ENCODE results near the gene NCKAP5. TPM values are rescaled to one million over a fixed set of nuclear protein-coding genes. Genes with fewer than 3 reads are reported as not detected.

Gene NCKAP5
- total and polyA plus RNA-seq, 2 of the 8 experiments (the other 6 are each of a cell fraction or from before 2014, with no cell fraction given), result 0.27 to 0.86 TPM

DNA sequence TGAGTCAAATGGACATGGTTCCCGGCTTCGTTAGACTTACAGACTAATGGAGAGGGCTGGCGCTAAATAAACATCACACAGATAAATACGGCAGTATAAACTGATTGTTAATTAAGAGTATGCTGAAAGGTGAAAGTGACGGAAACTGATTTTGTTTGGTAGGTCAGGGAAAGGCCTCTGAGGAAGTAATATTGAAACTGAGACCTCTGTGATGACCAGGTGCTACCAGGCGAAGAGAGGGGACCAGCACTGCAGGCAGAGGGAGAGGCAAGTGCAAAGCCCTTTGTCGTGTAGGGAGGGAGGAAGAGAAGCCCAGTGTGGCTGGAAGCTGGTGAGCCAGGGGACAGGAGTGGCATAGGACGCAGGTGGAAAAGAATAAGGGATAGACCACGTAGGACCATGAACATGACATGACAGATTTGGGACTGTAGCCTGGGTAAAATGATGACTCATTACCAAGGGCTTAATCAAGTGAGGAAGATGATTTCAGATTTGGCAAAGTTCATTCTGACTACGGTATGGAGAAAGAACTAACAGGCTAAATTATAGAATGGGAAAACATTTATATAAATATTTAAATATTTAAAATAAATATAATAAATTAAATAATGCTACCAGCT is 433.1 kb downstream of the NCKAP5 start:
- no peak for TF ChIP-seq NANOG (IDR thresholded peaks at IDR 0.05; ENCODE audit: insufficient read depth, low read depth, low read length, poor library complexity, severe bottlenecking)
- TF ChIP-seq JUND (IDR thresholded peaks at IDR 0.05; ENCODE audit: low read length), result no peak
- no peak for TF ChIP-seq GABPA (IDR thresholded peaks at IDR 0.05; ENCODE audit: borderline replicate concordance, insufficient read depth, low read length)
- no peak for TF ChIP-seq CHD1 (IDR thresholded peaks at IDR 0.05; ENCODE audit: low read depth, low read length)
- TF ChIP-seq CHD2 (IDR thresholded peaks at IDR 0.05; ENCODE audit: low read length), result no peak
- no peak for TF ChIP-seq TCF12 (IDR thresholded peaks at IDR 0.05; ENCODE audit: low read depth, low read length)
- TF ChIP-seq CEBPB (IDR thresholded peaks at IDR 0.05; ENCODE audit: low read depth, low read length), result no peak
- no peak for TF ChIP-seq TEAD4 (IDR thresholded peaks at IDR 0.05; ENCODE audit: low read depth, low read length)
- TF ChIP-seq TAF1 (IDR thresholded peaks at IDR 0.05; ENCODE audit: low read depth, low read length), result no peak
- no peak for TF ChIP-seq ASH2L (IDR thresholded peaks at IDR 0.05; ENCODE audit: low read length)
- no peak overlapping the region for H2AK5ac ChIP-seq (ENCODE audit: low read depth, low read length)
- no peak overlapping the region for H3K27ac ChIP-seq (ENCODE audit: low read depth, low read length)
- no peak overlapping the region for H3K4me3 ChIP-seq (ENCODE audit: extremely low read depth in 1 of 4, insufficient read depth in 2 of 4, low read depth in 3 of 4, low read length in 4 of 4)
- peaks cover 0 to 14% (median 5%) of the 10 kb centered on the region in 4 experiments; a peak in 6 of 7 replicates for H3K4me1 ChIP-seq (replicated peaks in 1 of 4; ENCODE audit: control insufficient read depth in 3 of 4, insufficient read depth in 4 of 4, low read length in 3 of 4)
- H3K9ac ChIP-seq (replicated peaks in 1 of 4; ENCODE audit: extremely low read depth in 1 of 4, low read depth in 3 of 4, low read length in 3 of 4), result no peak overlapping the region
- WGBS, 2 experiments (ENCODE audit: extremely low coverage in 1 of 2, insufficient coverage in 1 of 2, insufficient read length in 1 of 2, insufficient replicate concordance in 2 of 2, low coverage in 1 of 2, low lambda C conversion rate in 2 of 2, missing lambda C conversion rate in 1 of 2), result 87% methylated on average over 10 of the region's 10 CpGs; no CpG with 5 or more reads in 1 of the 2 experiments
- no peak overlapping the region for H4K91ac ChIP-seq (replicated peaks; ENCODE audit: insufficient read length, low read length)
- peak overlapping the region; percentile 94; the same call in 1 of the 2 replicates for H2BK12ac ChIP-seq (ENCODE audit: low read depth, low read length)
- no peaks in the 10 kb centered on the region for H3K79me2 ChIP-seq (ENCODE audit: control insufficient read depth in 1 of 2, insufficient read depth in 2 of 2, low read length in 2 of 2)
- no peak overlapping the region for H2BK20ac ChIP-seq (ENCODE audit: low read length)
- no peak overlapping the region for H2BK120ac ChIP-seq (replicated peaks; ENCODE audit: low read depth, low read length)
- H2BK15ac ChIP-seq (ENCODE audit: low read length), result no peak overlapping the region
- CTCF ChIA-PET (ENCODE audit: partially characterized antibody), result interaction anchor here (1.0 to 1.2 kb wide), 3 partner anchors 20 to 265 kb away, joined by 3 to 4 read pairs (median 3); no protein-coding TSS in a partner anchor
- no peaks in the 10 kb centered on the region for H3K9me3 ChIP-seq (ENCODE audit: insufficient read depth in 2 of 2, low read depth in 1 of 2, low read length in 1 of 2)
- no peak overlapping the region for H4K8ac ChIP-seq (ENCODE audit: extremely low read depth, insufficient read depth, low read length)
- FAIRE-seq (no peak), DNase-seq (ENCODE audit: low read depth in 1 of 2, low spot score in 2 of 2) (no peak)
- no peak overlapping the region for H3K14ac ChIP-seq (ENCODE audit: insufficient read length)
- H3K4me2 ChIP-seq (ENCODE audit: insufficient read depth in 1 of 2, low read depth in 2 of 2, low read length in 2 of 2), result no peak overlapping the region
- no peak overlapping the region for H2AFZ ChIP-seq (ENCODE audit: low read length)
- no peaks in the 10 kb centered on the region; the same call in 1 of the 2 replicates for H3K23me2 ChIP-seq (ENCODE audit: low read depth, low read length)
- no peak overlapping the region for H2BK5ac ChIP-seq (ENCODE audit: low read depth, low read length)
- no peaks in the 10 kb centered on the region for H4K20me1 ChIP-seq (replicated peaks in 1 of 2; ENCODE audit: control insufficient read depth in 1 of 2, insufficient read depth in 2 of 2, low read length in 2 of 2)
- H3K36me3 ChIP-seq (ENCODE audit: control insufficient read depth in 2 of 4, insufficient read depth in 4 of 4, low read length in 3 of 4), result no peaks in the 10 kb centered on the region
- H4K5ac ChIP-seq (ENCODE audit: insufficient read length, low read depth, low read length), result no peak overlapping the region
- POLR2A ChIA-PET (ENCODE audit: partially characterized antibody), result no interaction called here
- H3K27me3 ChIP-seq (replicated peaks in 1 of 4; ENCODE audit: control insufficient read depth in 3 of 4, extremely low read depth in 1 of 4, insufficient read depth in 3 of 4, low read length in 3 of 4), result no peaks in the 10 kb centered on the region
- H3K23ac ChIP-seq (ENCODE audit: insufficient read length), result no peak overlapping the region
- no peak overlapping the region for H3K18ac ChIP-seq (ENCODE audit: extremely low read depth, low read length)
- H3K79me1 ChIP-seq (ENCODE audit: low read depth, low read length), result no peaks in the 10 kb centered on the region
- no peak overlapping the region for H3K56ac ChIP-seq (replicated peaks; ENCODE audit: insufficient read length, low read depth, low read length)
- no peak overlapping the region for H3K4ac ChIP-seq (replicated peaks; ENCODE audit: insufficient read length, low read depth, low read length)
